ENCODE results near the gene KIAA1217. TPM values are rescaled to one million over a fixed set of nuclear protein-coding genes. Genes with fewer than 3 reads are reported as not detected.

Gene KIAA1217
- total and polyA plus RNA-seq, 9 of the 15 experiments (the other 6 are each of a cell fraction or from before 2014, with no cell fraction given) = 0.04 TPM; not detected in 8

- TF ChIP-seq ZBTB33 (CRISPR knock-in tag; IDR thresholded peaks at IDR 0.05) = no peak
- no peak for TF ChIP-seq FOXM1 (IDR thresholded peaks at IDR 0.05; ENCODE audit: low read depth)
- TF ChIP-seq FOXM1 (CRISPR knock-in tag; IDR thresholded peaks at IDR 0.05; ENCODE audit: low read depth) = no peak
- no peak for TF ChIP-seq ZKSCAN3 (CRISPR knock-in tag; IDR thresholded peaks at IDR 0.05)
- TF ChIP-seq SAFB (IDR thresholded peaks at IDR 0.05; ENCODE audit: borderline replicate concordance, low read depth, low read length) = no peak
- TF ChIP-seq ZNF3 (CRISPR knock-in tag; IDR thresholded peaks at IDR 0.05) = no peak
- TF ChIP-seq RBM34 (IDR thresholded peaks at IDR 0.05; ENCODE audit: borderline replicate concordance, insufficient read depth, low read length) = no peak
- TF ChIP-seq CSDE1 (IDR thresholded peaks at IDR 0.05) = no peak
- no peak for TF ChIP-seq ZNF77 (CRISPR knock-in tag; IDR thresholded peaks at IDR 0.05)
- no peak for TF ChIP-seq TEAD1 (CRISPR knock-in tag; IDR thresholded peaks at IDR 0.05)
Measured at GRCh38 chr10:24524314-24524713, 315.4 kb downstream of the KIAA1217 start (continued).

- Histone ChIP-seq H3K27ac (ENCODE audit: extremely low read depth, low read depth, low read length) (no peak overlapping the region), H3K9ac (ENCODE audit: insufficient read depth in 1 of 2, low read depth in 2 of 2, low read length in 2 of 2) (no peak overlapping the region), H2AFZ (ENCODE audit: low read depth, low read length) (no peak overlapping the region), H3K4me2 (ENCODE audit: insufficient read depth, low read length) (no peak overlapping the region), H3K9me1 (ENCODE audit: control insufficient read depth, insufficient read depth, low read length) (no peaks in the 10 kb centered on the region), H3K9me3 (replicated peaks; ENCODE audit: control insufficient read depth, insufficient read depth, low read depth, low read length) (no peaks in the 10 kb centered on the region), H3K36me3 (ENCODE audit: control insufficient read depth, insufficient read depth, low read length) (no peaks in the 10 kb centered on the region), H3K27me3 (ENCODE audit: control insufficient read depth in 2 of 2, insufficient read depth in 2 of 2, low read length in 2 of 2) (peaks cover 31 to 42% of the 10 kb centered on the region in 2 experiments), H3K4me1 (replicated peaks in 1 of 2; ENCODE audit: control insufficient read depth in 2 of 2, insufficient read depth in 2 of 2, low read length in 2 of 2) (peaks cover 0 to 3% of the 10 kb centered on the region in 2 experiments; a peak in 1 of 5 replicates), H3K4me3 (no peak overlapping the region), H3K79me2 (ENCODE audit: control insufficient read depth, insufficient read depth, low read length) (no peaks in the 10 kb centered on the region), H4K20me1 (replicated peaks; ENCODE audit: control insufficient read depth, insufficient read depth, low read length) (no peaks in the 10 kb centered on the region; the same call in 1 of the 2 replicates)
- in situ Hi-C loops (cut with MboI) = no loop called here
- BruUV-seq (replicated peaks) = no TSS peak
- ATAC-seq (no peak), DNase-seq (ENCODE audit: extremely low read depth in 1 of 4, low spot score in 3 of 4) (no peak), FAIRE-seq (no peak)
- intact Hi-C loops (cut with micrococcal nuclease) = no loop called here
- 2% methylated on average over 12 of the region's 13 CpGs for WGBS (ENCODE audit: insufficient coverage, low coverage, missing lambda C conversion rate)
- ChIA-PET CTCF (ENCODE audit: low intra/inter-chr PET ratio) (interaction anchor here (0.7 kb wide), 1 partner anchor 1009 kb away, joined by 3 read pairs; no protein-coding TSS in a partner anchor), POLR2A (interaction anchor here (1.0 kb wide), 1 partner anchor 8 kb away, joined by 3 read pairs; no protein-coding TSS in a partner anchor)
- no peak for TF ChIP-seq NKRF (IDR thresholded peaks at IDR 0.05; ENCODE audit: borderline replicate concordance)
- no peak for TF ChIP-seq ZNF586 (CRISPR knock-in tag; conservative IDR thresholded peaks at IDR 0.05)
- no peak for TF ChIP-seq HEY1 (CRISPR knock-in tag; IDR thresholded peaks at IDR 0.05; ENCODE audit: borderline replicate concordance)
- no peak for TF ChIP-seq TBP (optimal IDR thresholded peaks at IDR 0.05; ENCODE audit: low read depth, low read length)
- no peak for TF ChIP-seq ZNF398 (CRISPR knock-in tag; IDR thresholded peaks at IDR 0.05)
- TF ChIP-seq TSC22D4 (tag; IDR thresholded peaks at IDR 0.05) = no peak
Measured at GRCh38 chr10:24526085-24526649, 317.2 kb downstream of the KIAA1217 start.
